PFSK-1 (cell line): ENCODE measurements around the gene SLC9A8.

Source experiments
- POLR2AphosphoS5 ChIP-seq: IDR thresholded peaks from 2 replicates; pipeline ENCODE4 v1.6.1; 2012; ENCODE audit warnings: low read depth, mild to moderate bottlenecking, control low read depth, low read length, moderate library complexity
- TAF1 ChIP-seq: IDR thresholded peaks from 2 replicates; pipeline ENCODE4 v1.6.1; 2012; ENCODE audit warnings: low read length, control low read depth, borderline replicate concordance; ENCODE audit not compliant: insufficient read depth
- TF ChIP-seq, protein P1 (sequence below), 2 experiments: IDR thresholded peaks; 2 replicates each; pipeline versions ENCODE4 v1.6.1 to v1.8.0; 2011 to 2012; ENCODE audit warnings: low read depth in 2 of 2, low read length in 2 of 2, control low read depth in 1 of 2, inconsistent platforms in 1 of 2, mild to moderate bottlenecking in 1 of 2, moderate library complexity in 1 of 2; ENCODE audit not compliant: insufficient read depth in 1 of 2

DNA sequence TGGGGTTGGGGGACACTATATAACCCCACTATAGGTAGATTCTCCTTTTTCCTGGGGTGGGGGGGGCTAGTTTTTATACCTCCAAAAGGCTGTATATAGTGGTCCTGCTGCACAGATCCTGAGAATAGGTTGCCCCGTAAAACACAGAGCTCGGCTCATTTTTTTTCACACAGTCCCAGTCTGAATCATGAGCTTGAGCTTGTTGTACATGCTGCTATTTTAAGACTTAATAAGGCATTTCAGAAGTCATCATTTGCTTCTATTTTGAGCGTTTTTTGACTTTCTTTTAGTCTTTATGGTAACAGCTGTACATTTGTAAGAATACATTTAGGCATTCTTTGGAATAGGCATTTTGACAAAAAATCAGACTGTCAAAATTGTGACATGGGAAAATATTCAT is 30.5 kb downstream of the SLC9A8 start:
- TF ChIP-seq POLR2AphosphoS5: no peak
- TF ChIP-seq, protein P1, sequence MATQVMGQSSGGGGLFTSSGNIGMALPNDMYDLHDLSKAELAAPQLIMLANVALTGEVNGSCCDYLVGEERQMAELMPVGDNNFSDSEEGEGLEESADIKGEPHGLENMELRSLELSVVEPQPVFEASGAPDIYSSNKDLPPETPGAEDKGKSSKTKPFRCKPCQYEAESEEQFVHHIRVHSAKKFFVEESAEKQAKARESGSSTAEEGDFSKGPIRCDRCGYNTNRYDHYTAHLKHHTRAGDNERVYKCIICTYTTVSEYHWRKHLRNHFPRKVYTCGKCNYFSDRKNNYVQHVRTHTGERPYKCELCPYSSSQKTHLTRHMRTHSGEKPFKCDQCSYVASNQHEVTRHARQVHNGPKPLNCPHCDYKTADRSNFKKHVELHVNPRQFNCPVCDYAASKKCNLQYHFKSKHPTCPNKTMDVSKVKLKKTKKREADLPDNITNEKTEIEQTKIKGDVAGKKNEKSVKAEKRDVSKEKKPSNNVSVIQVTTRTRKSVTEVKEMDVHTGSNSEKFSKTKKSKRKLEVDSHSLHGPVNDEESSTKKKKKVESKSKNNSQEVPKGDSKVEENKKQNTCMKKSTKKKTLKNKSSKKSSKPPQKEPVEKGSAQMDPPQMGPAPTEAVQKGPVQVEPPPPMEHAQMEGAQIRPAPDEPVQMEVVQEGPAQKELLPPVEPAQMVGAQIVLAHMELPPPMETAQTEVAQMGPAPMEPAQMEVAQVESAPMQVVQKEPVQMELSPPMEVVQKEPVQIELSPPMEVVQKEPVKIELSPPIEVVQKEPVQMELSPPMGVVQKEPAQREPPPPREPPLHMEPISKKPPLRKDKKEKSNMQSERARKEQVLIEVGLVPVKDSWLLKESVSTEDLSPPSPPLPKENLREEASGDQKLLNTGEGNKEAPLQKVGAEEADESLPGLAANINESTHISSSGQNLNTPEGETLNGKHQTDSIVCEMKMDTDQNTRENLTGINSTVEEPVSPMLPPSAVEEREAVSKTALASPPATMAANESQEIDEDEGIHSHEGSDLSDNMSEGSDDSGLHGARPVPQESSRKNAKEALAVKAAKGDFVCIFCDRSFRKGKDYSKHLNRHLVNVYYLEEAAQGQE (IDR thresholded peaks at IDR 0.05; ENCODE audit: insufficient read depth in 1 of 2, low read depth in 2 of 2, low read length in 2 of 2): no peak
- TF ChIP-seq TAF1: no peak
